ENCODE measurements around the gene RIOX2.
"Not testable (repeated sequence)": the region's sequence is repeated elsewhere in the genome, so short reads cannot be mapped to it uniquely, and the experiment has no call there.

Gene RIOX2

GRCh38 chr3:97950360-97950759 lies 21.9 kb downstream of the RIOX2 start:
- no peak for DNase-seq

GRCh38 chr3:97949743-97950142 lies 22.5 kb downstream of the RIOX2 start:
- no peak for DNase-seq

GRCh38 chr3:97949110-97949485 lies 23.1 kb downstream of the RIOX2 start:
- DNase-seq, result no peak

GRCh38 chr3:97948351-97949109 lies 23.7 kb downstream of the RIOX2 start:
- no peak for DNase-seq

- DNase-seq, result no peak
These were observed 29.3 kb downstream of the RIOX2 start for GRCh38 chr3:97942801-97943546.

DNA sequence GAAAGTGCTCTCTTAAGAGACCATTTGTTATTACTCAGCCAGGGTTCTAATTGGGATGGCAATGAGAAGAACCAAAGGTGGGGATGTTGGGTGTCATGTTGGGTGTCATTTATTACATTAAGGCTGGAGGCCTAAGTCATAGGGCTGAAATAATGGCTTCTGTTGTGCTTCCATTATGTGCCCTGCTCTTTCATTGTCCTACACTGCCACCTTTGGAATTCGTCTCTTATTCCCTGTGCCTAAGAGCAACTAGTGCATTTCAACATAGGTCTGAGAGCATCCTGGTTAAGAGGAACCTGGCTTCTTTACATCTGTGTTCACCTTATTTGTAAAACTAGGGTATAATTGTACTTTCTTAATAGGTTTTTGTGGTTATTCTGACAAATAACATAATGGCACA lies 32.2 kb downstream of the RIOX2 start:
- DNase-seq, result no peak

DNA sequence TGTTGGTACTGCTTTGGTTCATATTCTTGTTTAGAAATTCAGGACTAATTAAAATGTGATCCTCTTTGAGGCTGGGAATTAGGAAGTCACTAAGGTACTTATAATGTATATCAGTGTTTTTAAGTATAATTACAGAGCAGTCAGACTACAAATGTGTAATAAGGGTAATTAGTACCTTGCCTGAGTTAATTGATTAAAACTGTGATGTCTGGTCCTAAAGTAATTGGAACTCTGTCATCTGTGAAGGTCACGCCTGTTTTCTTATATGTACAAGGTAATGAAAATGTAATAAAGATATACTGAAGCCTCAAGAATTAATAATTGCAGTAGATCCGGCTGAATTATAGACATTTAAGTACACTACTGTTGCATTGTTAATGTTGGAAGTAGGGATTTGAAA lies 32.8 kb downstream of the RIOX2 start:
- no peak for DNase-seq

- no peak for DNase-seq
These were observed 33.8 kb downstream of the RIOX2 start for GRCh38 chr3:97938444-97938843.

- DNase-seq, result no peak
These were observed 35.0 kb downstream of the RIOX2 start for GRCh38 chr3:97937205-97937604.

GRCh38 chr3:97935842-97936241 lies 36.4 kb downstream of the RIOX2 start:
- DNase-seq, result no peak

DNA sequence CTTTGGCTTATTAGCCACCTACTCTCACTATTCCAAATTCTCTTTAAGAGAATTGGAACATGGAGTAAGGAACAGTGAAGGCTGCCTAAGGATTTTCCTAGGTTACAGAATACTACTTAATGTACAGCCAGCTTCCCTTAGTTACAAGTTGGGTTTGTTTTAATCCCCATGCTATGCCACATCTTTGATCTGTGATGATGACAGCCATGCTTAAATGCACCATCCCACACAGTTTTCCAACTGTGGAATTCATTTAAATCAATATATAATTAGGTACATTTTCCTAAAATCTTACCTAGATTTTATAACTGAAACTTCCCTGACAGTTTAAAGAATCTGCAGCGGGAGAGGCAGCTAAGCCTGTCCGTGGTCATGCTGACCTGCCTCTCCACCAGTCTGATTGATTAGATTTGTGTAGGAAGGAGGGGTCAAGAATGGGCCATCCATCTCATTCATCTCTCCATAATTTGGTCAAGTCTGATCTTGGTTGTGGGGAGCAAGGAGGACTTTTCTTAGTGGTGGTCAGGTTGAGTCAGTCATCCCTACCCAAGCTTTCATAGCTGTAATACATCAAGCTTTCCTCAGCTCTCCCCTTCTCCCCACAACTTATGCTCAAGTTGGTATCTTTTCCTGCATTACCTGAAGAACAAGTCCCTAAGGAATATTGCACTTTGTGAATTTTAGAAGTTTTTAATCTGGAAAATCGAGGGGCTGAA lies 37.1 kb downstream of the RIOX2 start:
- DNase-seq, result no peak

GRCh38 chr3:97932387-97932801 lies 39.8 kb downstream of the RIOX2 start:
- DNase-seq, result no peak

GRCh38 chr3:97931218-97931617 lies 41.0 kb downstream of the RIOX2 start:
- no peak for DNase-seq

DNA sequence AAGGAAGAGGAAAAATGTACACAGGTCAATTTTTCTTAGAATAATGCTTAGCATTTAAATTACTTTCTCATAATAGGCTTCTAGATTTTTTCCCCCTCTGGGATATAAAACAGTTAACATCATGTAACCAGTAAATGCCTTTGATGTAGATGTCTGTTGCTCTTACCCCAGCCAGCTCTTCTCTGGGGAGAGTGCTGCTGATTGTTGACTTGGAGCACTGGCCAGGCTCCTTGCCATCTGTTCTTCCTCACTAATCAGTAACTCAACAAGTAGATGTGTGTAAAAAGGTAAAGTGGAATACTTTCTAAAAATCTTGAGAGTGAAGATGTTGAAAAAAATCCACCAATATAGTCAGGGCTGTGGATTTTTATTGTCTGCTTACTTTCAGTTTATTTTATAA lies 42.2 kb downstream of the RIOX2 start:
- DNase-seq, result no peak

DNA sequence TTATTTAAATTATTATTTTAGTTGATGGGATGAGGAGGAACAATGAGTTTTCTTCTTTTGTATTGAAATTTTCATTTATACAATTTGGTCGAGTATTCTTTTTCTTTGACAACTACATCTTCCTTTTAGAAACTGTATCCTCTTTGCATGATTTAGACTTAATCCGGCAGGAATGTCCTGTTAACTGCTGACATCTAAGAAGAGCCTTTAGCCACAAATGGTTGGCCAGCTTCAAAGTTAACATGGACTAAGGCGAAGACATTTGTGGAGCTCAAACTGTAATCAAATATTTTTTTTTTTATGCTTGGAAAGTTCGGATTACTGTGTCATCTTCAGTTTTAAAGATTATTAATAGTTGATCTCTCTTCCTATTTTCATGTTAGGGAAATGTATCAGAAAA lies 43.2 kb downstream of the RIOX2 start:
- no peak for DNase-seq

GRCh38 chr3:97927704-97928103 lies 44.5 kb downstream of the RIOX2 start:
- DNase-seq, result no peak

DNA sequence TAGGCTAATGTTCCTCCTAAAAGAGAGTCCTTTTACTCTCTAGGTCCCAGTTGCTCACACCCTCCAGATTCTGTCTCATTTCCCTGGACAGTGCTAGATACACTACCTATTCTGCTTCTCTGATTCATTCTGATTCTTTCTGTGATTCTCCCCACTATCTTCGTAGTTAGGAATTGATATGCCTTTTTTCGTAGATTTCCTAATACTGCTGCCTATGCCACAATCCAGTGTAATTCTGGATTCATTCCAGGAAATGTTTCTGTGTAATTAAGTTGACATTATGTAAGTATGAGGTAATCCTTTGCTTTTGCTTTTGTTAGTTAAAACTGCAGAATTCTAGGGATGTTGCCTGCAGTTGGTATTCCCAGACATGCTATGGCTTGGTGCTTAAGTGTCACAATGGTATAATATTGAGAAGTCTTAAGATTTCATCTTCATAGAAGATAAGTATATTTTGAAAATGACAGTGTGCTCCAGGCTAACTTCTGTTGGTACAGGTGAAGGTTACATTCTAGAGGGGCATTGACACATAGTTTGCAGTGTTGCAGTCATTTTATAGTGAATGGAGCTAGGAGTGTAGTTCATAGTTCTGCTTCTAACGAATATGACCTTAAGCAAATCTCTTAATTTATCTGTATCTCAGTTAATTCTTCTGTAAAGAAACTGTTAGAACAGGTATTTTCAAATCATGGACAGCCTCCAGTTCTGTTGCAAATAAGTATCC lies 54.3 kb downstream of the RIOX2 start:
- no peak for DNase-seq

- DNase-seq, result no peak
These were observed 55.7 kb downstream of the RIOX2 start for GRCh38 chr3:97916576-97916975.

GRCh38 chr3:97914388-97914787 lies 57.8 kb downstream of the RIOX2 start:
- DNase-seq, result no peak

DNA sequence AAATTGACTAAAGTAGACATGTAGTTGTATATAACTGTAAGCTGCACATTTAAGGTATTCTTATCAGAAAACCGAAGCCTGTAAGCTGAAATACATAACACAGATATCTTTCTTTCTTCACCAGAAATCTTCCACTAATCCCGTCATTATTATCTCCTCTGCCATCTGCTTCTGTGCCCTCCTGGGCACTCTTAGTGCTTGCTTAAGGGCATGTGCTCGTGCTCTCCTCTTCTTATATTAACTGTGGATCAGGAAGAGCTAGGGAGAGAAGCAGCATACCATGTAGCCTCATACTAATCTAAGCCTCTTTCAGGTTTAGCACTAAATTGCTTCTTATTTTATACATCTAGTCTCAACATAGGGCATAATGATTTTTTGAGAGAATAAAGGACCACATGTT lies 60.8 kb downstream of the RIOX2 start:
- DNase-seq, result no peak

DNA sequence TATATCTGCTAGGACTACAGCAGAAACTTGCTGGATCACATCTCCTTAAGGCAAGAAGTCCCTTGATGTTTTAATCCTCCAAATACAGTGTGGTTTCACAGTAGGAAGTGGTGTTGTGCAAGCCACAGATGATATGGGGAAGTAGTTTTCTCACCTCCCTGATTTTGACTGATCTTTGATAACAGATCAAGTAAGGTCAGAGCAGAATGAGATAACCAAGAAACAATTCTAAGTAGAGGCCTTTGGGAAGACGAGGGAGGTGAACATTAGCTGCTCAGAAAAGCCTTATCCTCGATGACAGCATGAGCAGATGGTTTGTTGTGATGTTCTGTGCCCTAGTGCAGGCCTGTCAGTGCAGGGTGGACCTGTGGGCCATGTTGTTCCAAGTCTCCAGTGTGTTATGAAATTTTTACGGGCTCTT lies 61.3 kb downstream of the RIOX2 start:
- DNase-seq, result no peak

DNA sequence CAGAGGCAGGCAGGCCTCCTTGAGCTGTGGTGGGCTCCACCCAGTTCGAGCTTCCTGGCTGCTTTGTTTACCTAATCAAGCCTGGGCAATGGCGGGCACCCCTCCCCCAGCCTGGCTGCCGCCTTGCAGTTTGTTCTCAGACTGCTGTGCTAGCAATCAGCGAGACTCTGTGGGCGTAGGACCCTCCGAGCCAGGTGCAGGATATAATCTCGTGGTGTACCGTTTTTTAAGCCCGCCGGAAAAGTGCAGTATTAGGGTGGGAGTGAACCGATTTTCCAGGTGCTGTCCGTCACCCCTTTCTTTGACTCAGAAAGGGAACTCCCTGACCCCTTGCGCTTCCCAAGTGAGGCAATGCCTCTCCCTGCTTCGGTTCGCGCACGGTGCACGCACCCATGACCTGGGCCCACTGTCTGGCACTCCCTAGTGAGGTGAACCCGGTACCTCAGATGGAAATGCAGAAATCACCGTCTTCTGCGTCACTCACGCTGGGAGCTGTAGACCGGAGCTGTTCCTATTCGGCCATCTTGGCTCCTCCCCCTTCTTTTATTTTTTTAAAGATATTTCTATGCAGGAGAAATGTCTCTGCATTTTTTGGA lies 61.9 kb downstream of the RIOX2 start:
- not testable (repeated sequence) for DNase-seq

DNA sequence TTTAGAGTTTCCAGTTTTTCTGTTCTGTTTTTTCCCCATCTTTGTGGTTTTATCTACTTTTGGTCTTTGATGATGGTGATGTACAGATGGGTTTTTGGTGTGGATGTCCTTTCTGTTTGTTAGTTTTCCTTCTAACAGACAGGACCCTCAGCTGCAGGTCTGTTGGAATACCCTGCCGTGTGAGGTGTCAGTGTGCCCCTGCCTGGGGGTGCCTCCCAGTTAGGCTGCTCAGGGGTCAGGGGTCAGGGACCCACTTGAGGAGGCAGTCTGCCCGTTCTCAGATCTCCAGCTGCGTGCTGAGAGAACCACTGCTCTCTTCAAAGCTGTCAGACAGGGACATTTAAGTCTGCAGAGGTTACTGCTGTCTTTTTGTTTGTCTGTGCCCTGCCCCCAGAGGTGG lies 62.4 kb downstream of the RIOX2 start:
- not testable (repeated sequence) for DNase-seq
